GM19463 (cell line): ENCODE data around the gene TGM3.

Experiments used
- ATAC-seq: cut with Tn5 transposase; IDR thresholded peaks from one replicate; pipeline ENCODE4 v1.9.1; 2021; ENCODE audit warnings: mild to moderate bottlenecking, moderate library complexity; ENCODE audit not compliant: unreplicated experiment

The TGM3 gene

DNA sequence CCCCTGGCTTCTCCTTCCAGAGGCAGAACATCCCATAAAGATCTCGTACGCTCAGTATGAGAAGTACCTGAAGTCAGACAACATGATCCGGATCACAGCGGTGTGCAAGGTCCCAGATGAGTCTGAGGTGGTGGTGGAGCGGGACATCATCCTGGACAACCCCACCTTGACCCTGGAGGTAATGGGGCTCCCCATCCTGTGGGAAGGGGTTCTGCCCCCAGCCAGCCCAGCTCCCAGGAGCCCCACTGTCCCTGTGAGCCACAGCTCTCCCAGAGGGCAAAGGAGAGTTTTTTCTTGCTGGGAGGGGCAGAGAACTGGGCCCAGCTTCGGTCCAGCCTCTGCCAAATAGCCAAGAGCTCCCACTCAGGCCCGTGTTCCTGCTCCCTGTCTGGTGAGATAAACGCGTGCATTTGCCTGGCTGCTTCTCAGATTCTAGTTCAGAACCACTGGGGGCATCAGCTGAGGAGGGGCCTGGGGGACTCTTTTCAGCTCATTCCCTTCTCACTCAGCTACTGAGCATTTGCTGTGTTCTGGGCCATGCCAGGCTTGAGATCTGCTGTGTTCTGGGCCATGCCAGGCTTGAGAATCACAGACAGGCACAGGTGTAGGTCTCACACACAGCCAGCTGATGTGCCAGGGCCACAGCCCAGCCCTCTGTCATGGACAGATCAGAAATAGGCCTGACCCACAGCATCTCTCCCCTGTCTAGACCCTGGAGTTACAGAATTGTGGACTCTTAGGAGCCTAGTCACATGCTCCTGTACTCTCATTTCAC lies 39.5 kb downstream of the TGM3 start:
- ATAC-seq = no peak

- no peak for ATAC-seq
These were observed 40.7 kb downstream of the TGM3 start for GRCh38 chr20:2336471-2336870.

- no peak for ATAC-seq
These were observed 41.3 kb downstream of the TGM3 start for GRCh38 chr20:2337142-2337541.

GRCh38 chr20:2338411-2339066 lies 42.7 kb downstream of the TGM3 start:
- no peak for ATAC-seq

DNA sequence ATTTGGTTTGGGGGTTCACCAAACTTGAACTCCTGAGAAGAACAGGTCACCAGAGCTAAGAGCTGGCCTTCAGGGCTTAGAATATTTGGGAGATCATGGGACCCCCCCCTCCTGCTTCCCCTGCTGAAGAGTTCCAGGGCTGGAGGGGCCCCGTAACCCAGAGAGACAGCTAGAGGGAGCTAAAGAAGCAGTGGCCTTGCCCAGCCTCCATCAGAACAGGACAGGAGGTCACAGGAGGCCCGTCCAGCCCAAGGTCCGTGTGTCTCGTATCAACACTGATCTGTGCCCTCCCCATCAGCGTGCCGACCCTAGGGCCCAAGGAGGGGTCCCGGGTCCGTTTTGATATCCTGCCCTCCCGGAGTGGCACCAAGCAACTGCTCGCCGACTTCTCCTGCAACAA lies 44.3 kb downstream of the TGM3 start:
- ATAC-seq = no peak

DNA sequence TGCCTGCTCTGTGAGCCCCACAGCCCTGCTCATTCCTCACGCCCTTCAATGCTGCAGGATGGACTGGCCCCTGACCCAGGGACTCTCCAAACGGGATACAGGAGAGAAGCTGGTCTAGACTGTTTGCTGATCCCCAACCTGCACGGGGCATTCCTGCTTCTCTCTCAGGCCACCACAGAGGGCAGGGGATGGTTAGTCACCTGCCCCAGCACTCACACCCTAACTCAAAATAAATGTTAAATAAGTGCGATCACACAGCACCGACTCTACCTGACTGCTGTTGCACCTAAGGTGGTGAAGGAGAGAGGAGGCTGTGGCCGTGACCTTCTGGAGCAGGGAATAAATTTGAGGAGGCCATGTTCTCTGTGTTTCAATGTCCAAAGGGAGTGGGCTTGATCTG lies 45.0 kb downstream of the TGM3 start:
- ATAC-seq = no peak

DNA sequence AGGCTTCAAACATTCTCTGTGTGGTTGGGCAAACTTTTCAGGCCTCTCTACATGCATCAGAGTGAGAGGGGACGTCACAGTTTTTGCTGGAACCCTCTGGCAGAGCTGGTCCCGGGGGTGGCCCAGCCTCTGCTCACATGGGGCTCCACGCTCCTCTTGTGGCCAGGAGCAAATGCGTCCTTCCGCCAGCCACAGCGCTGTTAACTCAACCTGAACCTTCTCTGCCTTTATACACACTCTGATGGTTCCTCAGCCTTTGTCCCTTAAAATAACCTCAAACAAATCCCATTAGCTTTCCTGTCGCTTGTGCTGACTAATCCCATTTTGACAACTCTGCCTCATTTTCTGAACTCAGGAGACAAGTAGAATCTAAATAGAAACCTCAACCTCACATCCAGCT lies 45.5 kb downstream of the TGM3 start:
- ATAC-seq = no peak

GRCh38 chr20:2342243-2342642 lies 46.4 kb downstream of the TGM3 start:
- no peak for ATAC-seq

DNA sequence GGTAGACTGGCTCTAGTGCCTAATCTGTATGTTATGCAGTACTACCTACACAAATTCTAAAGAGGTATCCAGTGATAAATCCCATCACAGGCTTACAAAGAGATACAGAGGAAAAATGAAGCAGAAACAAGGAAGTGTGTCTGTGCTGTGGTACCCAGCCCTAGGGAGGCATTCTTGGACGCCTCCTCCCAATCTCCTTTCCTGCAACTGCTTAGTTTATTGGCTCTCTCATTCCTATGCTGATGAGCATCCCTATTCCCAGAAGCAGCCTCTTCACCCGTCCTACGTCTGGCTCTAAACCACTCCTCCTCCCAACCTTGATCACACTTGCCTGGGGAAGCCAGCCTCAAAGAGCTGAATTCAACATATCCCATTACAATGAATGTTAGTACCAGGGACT lies 50.4 kb downstream of the TGM3 start:
- no peak for ATAC-seq

- no peak for ATAC-seq
These were observed 52.5 kb downstream of the TGM3 start for GRCh38 chr20:2348336-2348735.

DNA sequence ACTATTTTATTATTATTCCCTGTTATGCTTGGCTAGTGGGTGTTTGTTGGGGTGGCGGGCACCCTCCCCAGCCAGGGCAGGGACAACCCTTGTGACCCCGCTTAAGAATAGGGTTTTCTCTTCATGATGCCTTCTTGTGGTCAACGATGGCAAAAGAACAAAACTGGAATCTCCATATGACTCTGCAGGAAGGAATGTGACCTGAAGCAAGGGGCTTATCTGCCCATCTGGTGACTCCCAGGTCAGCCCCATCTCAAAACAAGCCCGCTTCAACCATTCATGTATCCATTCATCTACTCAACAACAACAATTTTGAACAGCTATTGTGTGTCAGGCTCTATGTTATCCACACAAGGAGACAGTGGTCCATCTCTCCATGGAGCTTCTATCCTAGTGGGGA lies 54.0 kb downstream of the TGM3 start:
- ATAC-seq = no peak

DNA sequence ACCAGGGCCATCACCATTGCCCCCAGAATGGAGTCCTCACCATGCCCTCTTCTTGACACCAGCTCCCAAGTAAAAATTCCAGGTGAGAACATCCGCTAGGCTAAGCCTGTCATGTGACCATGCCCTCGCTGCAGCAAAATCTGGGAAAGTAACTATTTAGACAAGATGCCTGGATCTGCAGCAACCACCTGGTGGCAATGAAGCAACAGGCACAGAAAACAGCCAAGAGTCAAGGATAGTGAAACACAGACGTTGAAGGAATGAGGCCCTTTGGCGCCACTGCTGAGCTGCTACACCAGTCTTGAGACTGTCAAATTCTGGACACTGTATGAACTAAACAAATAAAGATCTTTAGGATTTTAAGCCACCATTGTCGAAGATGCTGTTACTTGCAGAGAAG lies 54.8 kb downstream of the TGM3 start:
- no peak for ATAC-seq

- ATAC-seq = no peak
These were observed 57.4 kb downstream of the TGM3 start for GRCh38 chr20:2353231-2353630.

DNA sequence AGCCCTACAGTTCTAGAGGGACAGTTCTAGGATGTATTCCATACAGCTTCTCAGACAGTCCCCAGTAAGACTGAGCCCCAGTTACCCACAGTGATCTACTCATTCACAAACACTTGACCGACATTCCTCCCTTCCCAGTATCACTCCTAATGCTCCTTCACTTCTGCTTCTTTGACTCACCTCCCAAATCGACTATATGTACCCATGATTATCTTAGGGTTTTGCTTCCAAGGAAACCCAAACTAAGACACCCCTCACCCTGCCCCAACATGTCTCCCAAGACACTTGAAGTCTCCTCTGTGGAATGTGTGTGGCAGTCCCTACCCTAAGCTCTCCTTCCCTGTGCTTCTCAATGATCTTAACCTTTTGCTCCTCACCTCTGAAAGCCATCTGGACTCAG lies 61.3 kb downstream of the TGM3 start:
- no peak for ATAC-seq

DNA sequence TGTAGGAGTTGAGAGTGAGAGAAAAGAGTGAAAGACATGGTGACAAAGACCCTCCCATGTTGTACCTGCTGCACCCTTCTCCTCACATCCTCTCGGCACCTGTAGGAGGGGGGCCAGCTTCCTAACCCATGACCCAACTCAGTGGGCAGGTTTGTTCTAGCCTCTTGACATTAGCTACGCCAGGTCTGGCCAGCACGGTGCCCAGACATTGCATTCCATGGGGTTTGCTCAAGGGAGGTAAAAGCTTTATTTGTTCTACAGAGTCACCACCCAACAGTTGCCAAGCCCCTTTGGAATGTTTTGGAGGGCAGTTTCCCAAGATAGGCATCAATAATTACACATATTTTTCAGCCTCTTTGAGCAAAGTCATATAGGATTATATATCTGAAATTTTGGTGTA lies 62.2 kb downstream of the TGM3 start:
- ATAC-seq = no peak

DNA sequence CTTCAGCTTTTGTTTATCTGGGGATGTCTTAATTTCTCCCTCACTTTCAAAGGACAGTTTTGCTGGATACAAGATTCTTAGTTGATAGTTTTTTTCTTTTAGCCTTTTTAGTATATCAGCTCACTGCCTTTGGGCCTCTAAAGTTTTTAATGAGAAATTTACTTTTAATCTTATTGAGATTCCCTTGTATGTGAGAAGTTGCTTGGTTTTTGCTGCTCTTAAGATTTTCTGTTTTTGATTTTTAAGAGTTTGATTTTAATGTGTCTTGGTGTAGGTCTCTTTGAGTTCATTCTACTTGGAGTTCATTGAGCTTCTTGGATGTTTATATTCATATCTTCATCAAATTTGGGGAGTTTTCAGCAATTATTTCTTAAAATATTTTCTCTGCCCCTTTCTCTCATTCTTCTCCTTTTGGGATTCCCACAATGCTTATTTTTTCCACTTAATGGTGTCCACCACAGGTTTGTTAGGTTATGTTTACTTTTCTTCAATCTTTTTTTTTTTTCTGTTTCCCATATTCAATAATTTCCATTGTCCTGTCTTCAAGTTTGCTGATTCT lies 65.3 kb downstream of the TGM3 start:
- no peak for ATAC-seq

DNA sequence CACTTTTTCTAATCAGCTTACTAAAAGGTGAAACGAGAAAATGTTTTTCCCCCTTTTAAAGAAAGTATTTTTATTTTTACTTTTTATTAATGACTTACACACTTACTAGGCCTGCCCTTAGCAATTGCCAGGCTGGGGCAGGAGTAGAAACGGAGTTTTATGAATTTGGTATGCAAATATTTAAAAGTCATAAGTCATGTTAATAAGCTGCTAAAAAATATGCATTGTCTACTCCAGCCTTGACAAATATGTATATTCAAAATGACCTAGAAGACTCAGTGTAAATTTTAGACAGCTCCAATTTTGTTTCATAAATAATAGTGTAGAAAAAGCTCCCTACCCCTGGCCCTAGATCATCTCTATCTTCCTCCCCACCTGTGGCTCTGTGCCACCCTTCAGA lies 67.4 kb downstream of the TGM3 start:
- ATAC-seq = no peak

GRCh38 chr20:2363587-2363986 lies 67.8 kb downstream of the TGM3 start:
- no peak for ATAC-seq

DNA sequence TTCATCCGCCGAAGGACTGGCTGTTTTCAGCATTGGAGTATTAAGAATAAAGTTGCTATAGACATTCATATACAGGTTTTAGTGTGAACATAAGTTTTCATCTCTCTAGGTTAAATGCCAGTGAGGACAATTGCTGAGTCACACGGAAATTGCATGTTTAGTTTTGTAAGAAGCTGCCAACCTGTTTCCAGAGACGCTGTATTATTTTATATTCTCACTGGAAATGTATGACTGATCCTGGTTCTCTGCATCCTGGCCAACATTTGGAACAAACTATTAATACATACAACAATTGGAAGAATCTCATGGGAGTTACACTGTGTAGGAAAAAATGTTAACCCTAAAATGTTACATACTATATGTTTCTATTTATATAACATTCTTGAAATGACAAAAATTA lies 68.2 kb downstream of the TGM3 start:
- ATAC-seq = no peak

DNA sequence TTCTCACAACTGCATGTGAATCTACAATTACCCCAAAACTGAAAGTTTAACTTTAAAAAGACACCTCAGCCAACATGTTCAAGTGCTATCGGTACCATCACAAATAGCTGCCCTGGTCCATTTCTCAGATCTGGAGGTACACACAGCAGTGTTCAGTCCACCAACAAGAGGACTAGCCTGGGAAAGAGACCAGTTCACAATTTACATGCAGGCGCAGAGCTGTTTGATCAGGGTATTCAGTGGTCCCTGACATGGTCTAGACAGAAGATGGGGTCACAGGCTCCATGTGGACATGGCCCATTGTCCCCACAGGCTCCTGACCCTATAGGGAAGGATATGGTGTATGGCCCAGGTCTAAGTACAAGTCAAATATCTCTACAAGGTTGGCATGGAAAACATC lies 69.3 kb downstream of the TGM3 start:
- ATAC-seq = no peak

GRCh38 chr20:2365666-2366065 lies 69.9 kb downstream of the TGM3 start:
- ATAC-seq = no peak

- no peak for ATAC-seq
These were observed 72.8 kb downstream of the TGM3 start for GRCh38 chr20:2368621-2369020.
